Rectal smooth muscle tissue (tissue), 1 donor: ENCODE measurements around the gene TCF4.

Experiments used
- H3K27ac ChIP-seq: one replicate; pipeline ENCODE4 v1.7.0; 2013; ENCODE audit warnings: low read depth, low read length, inconsistent platforms
- H3K27me3 ChIP-seq: one replicate; pipeline ENCODE4 v1.7.0; 2013; ENCODE audit warnings: low read length; ENCODE audit not compliant: control insufficient read depth, insufficient read depth
- H3K36me3 ChIP-seq: one replicate; pipeline ENCODE4 v1.7.0; 2013; ENCODE audit warnings: low read length; ENCODE audit not compliant: control insufficient read depth, insufficient read depth
- H3K4me1 ChIP-seq: one replicate; pipeline ENCODE4 v1.7.0; 2013; ENCODE audit warnings: low read length; ENCODE audit not compliant: control insufficient read depth, insufficient read depth
- H3K4me3 ChIP-seq: one replicate; pipeline ENCODE4 v1.7.0; 2013; ENCODE audit warnings: low read length
- H3K9ac ChIP-seq: one replicate; pipeline ENCODE4 v1.7.0; 2013; ENCODE audit warnings: low read length

TCF4 gene

GRCh38 chr18:55416791-55417190 lies 171.2 kb downstream of the TCF4 start:
- H3K36me3 ChIP-seq, result no peaks in the 10 kb centered on the region
- no peak overlapping the region for H3K9ac ChIP-seq
- no peaks in the 10 kb centered on the region for H3K27me3 ChIP-seq
- H3K27ac ChIP-seq, result no peak overlapping the region
- H3K4me1 ChIP-seq, result no peaks in the 10 kb centered on the region
- H3K4me3 ChIP-seq, result peak overlapping the region; percentile 40

- H3K36me3 ChIP-seq, result no peaks in the 10 kb centered on the region
- no peak overlapping the region for H3K27ac ChIP-seq
- no peak overlapping the region for H3K9ac ChIP-seq
- H3K4me3 ChIP-seq, result no peak overlapping the region
- no peaks in the 10 kb centered on the region for H3K27me3 ChIP-seq
- H3K4me1 ChIP-seq, result no peaks in the 10 kb centered on the region
Measured at GRCh38 chr18:55415258-55415871, 172.6 kb downstream of the TCF4 start.

- H3K4me1 ChIP-seq, result no peaks in the 10 kb centered on the region
- H3K36me3 ChIP-seq, result no peaks in the 10 kb centered on the region
- no peak overlapping the region for H3K27ac ChIP-seq
- H3K4me3 ChIP-seq, result no peak overlapping the region
- H3K27me3 ChIP-seq, result no peaks in the 10 kb centered on the region
- no peak overlapping the region for H3K9ac ChIP-seq
Measured at GRCh38 chr18:55414475-55414874, 173.5 kb downstream of the TCF4 start.

GRCh38 chr18:55413474-55413873 lies 174.5 kb downstream of the TCF4 start:
- Histone ChIP-seq H3K9ac (no peak overlapping the region), H3K27ac (no peak overlapping the region), H3K27me3 (no peaks in the 10 kb centered on the region), H3K4me1 (no peaks in the 10 kb centered on the region), H3K36me3 (no peaks in the 10 kb centered on the region), H3K4me3 (no peak overlapping the region)

- H3K36me3 ChIP-seq, result no peaks in the 10 kb centered on the region
- no peaks in the 10 kb centered on the region for H3K27me3 ChIP-seq
- no peak overlapping the region for H3K4me3 ChIP-seq
- H3K9ac ChIP-seq, result no peak overlapping the region
- H3K27ac ChIP-seq, result no peak overlapping the region
- H3K4me1 ChIP-seq, result peaks cover 11% of the 10 kb centered on the region
Measured at GRCh38 chr18:55407774-55408535, 180.0 kb downstream of the TCF4 start.

- Histone ChIP-seq H3K27ac (no peak overlapping the region), H3K4me1 (peaks cover 11% of the 10 kb centered on the region), H3K27me3 (no peaks in the 10 kb centered on the region), H3K9ac (no peak overlapping the region), H3K4me3 (no peak overlapping the region), H3K36me3 (no peaks in the 10 kb centered on the region)
Measured at GRCh38 chr18:55407191-55407590, 180.8 kb downstream of the TCF4 start.

- H3K4me3 ChIP-seq, result no peak overlapping the region
- no peak overlapping the region for H3K9ac ChIP-seq
- H3K27ac ChIP-seq, result no peak overlapping the region
- H3K27me3 ChIP-seq, result no peaks in the 10 kb centered on the region
- H3K36me3 ChIP-seq, result no peaks in the 10 kb centered on the region
- H3K4me1 ChIP-seq, result peaks cover 11% of the 10 kb centered on the region
Measured at GRCh38 chr18:55406451-55406991, 181.5 kb downstream of the TCF4 start.

GRCh38 chr18:55405893-55406406 lies 182.0 kb downstream of the TCF4 start:
- H3K27ac ChIP-seq, result peak overlapping the region; percentile 18
- H3K4me1 ChIP-seq, result peaks cover 14% of the 10 kb centered on the region
- no peak overlapping the region for H3K9ac ChIP-seq
- no peaks in the 10 kb centered on the region for H3K36me3 ChIP-seq
- no peak overlapping the region for H3K4me3 ChIP-seq
- H3K27me3 ChIP-seq, result no peaks in the 10 kb centered on the region

- peaks cover 14% of the 10 kb centered on the region for H3K4me1 ChIP-seq
- H3K27ac ChIP-seq, result peak overlapping the region; percentile 18
- no peaks in the 10 kb centered on the region for H3K36me3 ChIP-seq
- no peak overlapping the region for H3K4me3 ChIP-seq
- no peak overlapping the region for H3K9ac ChIP-seq
- no peaks in the 10 kb centered on the region for H3K27me3 ChIP-seq
Measured at GRCh38 chr18:55405475-55405874, 182.5 kb downstream of the TCF4 start.

GRCh38 chr18:55404832-55405465 lies 183.0 kb downstream of the TCF4 start:
- no peak overlapping the region for H3K4me3 ChIP-seq
- H3K27me3 ChIP-seq, result no peaks in the 10 kb centered on the region
- H3K36me3 ChIP-seq, result no peaks in the 10 kb centered on the region
- H3K4me1 ChIP-seq, result peaks cover 14% of the 10 kb centered on the region
- no peak overlapping the region for H3K9ac ChIP-seq
- peak overlapping the region; percentile 28 for H3K27ac ChIP-seq

GRCh38 chr18:55404136-55404830 lies 183.7 kb downstream of the TCF4 start:
- H3K4me3 ChIP-seq, result no peak overlapping the region
- no peaks in the 10 kb centered on the region for H3K36me3 ChIP-seq
- H3K4me1 ChIP-seq, result peaks cover 17% of the 10 kb centered on the region
- H3K27ac ChIP-seq, result peak overlapping the region; percentile 28
- H3K27me3 ChIP-seq, result no peaks in the 10 kb centered on the region
- H3K9ac ChIP-seq, result no peak overlapping the region

GRCh38 chr18:55403421-55403949 lies 184.5 kb downstream of the TCF4 start:
- H3K27me3 ChIP-seq, result no peaks in the 10 kb centered on the region
- peak overlapping the region; percentile 42 for H3K4me3 ChIP-seq
- no peak overlapping the region for H3K9ac ChIP-seq
- peaks cover 17% of the 10 kb centered on the region for H3K4me1 ChIP-seq
- H3K27ac ChIP-seq, result peak overlapping the region; percentile 45
- H3K36me3 ChIP-seq, result no peaks in the 10 kb centered on the region
